ENCODE data around the gene BMS1. TPM values are rescaled to one million over a fixed set of nuclear protein-coding genes. Genes with fewer than 3 reads are reported as not detected.

The BMS1 gene
- total and polyA plus RNA-seq, 2 of the 4 experiments (the other 2 are of a cell fraction), result 7.5 to 22.9 TPM

GRCh38 chr10:42802876-42803275, 20.3 kb downstream of the BMS1 start:
- DNase-seq, result no peak
- Histone ChIP-seq H4K8ac (ENCODE audit: low read depth in 2 of 2, low read length in 2 of 2) (no peak overlapping the region), H2AFZ (replicated peaks; ENCODE audit: low read length, poor library complexity) (no peak overlapping the region), H3K14ac (replicated peaks; ENCODE audit: low read depth, low read length) (no peak overlapping the region), H2BK120ac (ENCODE audit: low read depth, low read length) (no peak overlapping the region), H2AK9ac (replicated peaks; ENCODE audit: low read depth, low read length, poor library complexity) (no peak overlapping the region), H3K36me3 (ENCODE audit: control insufficient read depth, insufficient read depth, low read length) (peaks cover 34% of the 10 kb centered on the region), H2BK15ac (ENCODE audit: low read depth, low read length) (no peak overlapping the region), H2BK5ac (ENCODE audit: low read depth, low read length, poor library complexity, severe bottlenecking) (no peak overlapping the region), H3K4me3 (ENCODE audit: insufficient read depth, low read depth, low read length) (no peak overlapping the region), H3K79me1 (ENCODE audit: low read depth in 1 of 2, low read length in 2 of 2) (peaks cover 5 to 13% of the 10 kb centered on the region in 2 experiments; a peak in 2 of 4 replicates), H3K18ac (ENCODE audit: low read depth, low read length) (no peak overlapping the region), H2BK20ac (ENCODE audit: low read depth, low read length) (no peak overlapping the region), H3K9me1 (ENCODE audit: insufficient read depth, low read length) (no peaks in the 10 kb centered on the region), H3K9me3 (ENCODE audit: control insufficient read depth, insufficient read depth, low read length) (no peaks in the 10 kb centered on the region), H4K20me1 (ENCODE audit: insufficient read depth, low read length) (no peaks in the 10 kb centered on the region), H3K4me1 (ENCODE audit: control insufficient read depth, insufficient read depth, low read length) (no peaks in the 10 kb centered on the region), H3K56ac (ENCODE audit: extremely low read depth, insufficient read depth, low read length) (no peak overlapping the region), H3K4me2 (ENCODE audit: low read depth, low read length) (no peak overlapping the region), H3K9ac (ENCODE audit: low read depth, low read length) (no peak overlapping the region), H3K27me3 (ENCODE audit: control insufficient read depth, insufficient read depth, low read length) (no peaks in the 10 kb centered on the region), H3K23ac (ENCODE audit: low read depth, low read length) (no peak overlapping the region), H3K4ac (ENCODE audit: low read depth, low read length) (no peak overlapping the region), H4K91ac (ENCODE audit: insufficient read depth, low read depth, low read length) (no peak overlapping the region), H3K27ac (ENCODE audit: insufficient read depth, low read length) (no peak overlapping the region), H2AK5ac (ENCODE audit: low read depth, low read length) (no peak overlapping the region), H4K5ac (ENCODE audit: low read depth, low read length) (no peak overlapping the region)
- ATAC-seq (ENCODE audit: low read depth), result no peak
- ChIA-PET CTCF (no interaction called here), POLR2A (ENCODE audit: unreplicated experiment) (no interaction called here)
- intact Hi-C loops (cut with micrococcal nuclease), result no loop called here
- dilution Hi-C loops (cut with HindIII; ENCODE audit: low sequenced_read_pairs, unreplicated experiment), result no loop called here
- BruUV-seq (replicated peaks), result no TSS peak
- no CpG with 5 or more reads among the region's 3 CpGs for WGBS, 2 experiments (ENCODE audit: extremely low coverage in 2 of 2, insufficient read length in 1 of 2)
- no peak for TF ChIP-seq POLR2A (IDR thresholded peaks at IDR 0.05; ENCODE audit: low read depth, low read length)
- TF ChIP-seq MXI1 (IDR thresholded peaks at IDR 0.05; ENCODE audit: borderline replicate concordance, low read depth, low read length), result no peak
- no peak for TF ChIP-seq USF2 (IDR thresholded peaks at IDR 0.05; ENCODE audit: low read depth, low read length)
- in situ Hi-C loops (cut with MboI; ENCODE audit: low sequenced_read_pairs), result no loop called here

Measured in IMR-90 (cell line).